Skeletal muscle tissue (tissue), 4 donors: Measurements from ENCODE around the gene SELENON. TPM values are rescaled to one million over a fixed set of nuclear protein-coding genes. Genes with fewer than 3 reads are reported as not detected.

Experiments
- H3K27ac ChIP-seq: one replicate; pipeline ENCODE4 v1.7.0; 2013; ENCODE audit warnings: mild to moderate bottlenecking, low read depth, low read length, inconsistent platforms
- H3K27me3 ChIP-seq, 3 donors: one replicate each; pipeline ENCODE4 v1.7.0; 2013; ENCODE audit warnings: low read length in 3 of 3; ENCODE audit not compliant: control insufficient read depth in 3 of 3, insufficient read depth in 3 of 3
- H3K36me3 ChIP-seq, 3 donors: one replicate each; pipeline ENCODE4 v1.7.0; 2013; ENCODE audit warnings: low read length in 3 of 3; ENCODE audit not compliant: control insufficient read depth in 3 of 3, insufficient read depth in 3 of 3
- H3K4me1 ChIP-seq, 3 donors: one replicate each; pipeline ENCODE4 v1.7.0; 2013; ENCODE audit warnings: low read length in 3 of 3, mild to moderate bottlenecking in 3 of 3; ENCODE audit not compliant: control insufficient read depth in 3 of 3, insufficient read depth in 3 of 3
- H3K4me3 ChIP-seq, 3 donors: one replicate each; pipeline ENCODE4 v1.7.0; 2013; ENCODE audit warnings: low read length in 3 of 3
- H3K9ac ChIP-seq, 3 donors: one replicate each; pipeline ENCODE4 v1.7.0; 2013; ENCODE audit warnings: low read length in 3 of 3, mild to moderate bottlenecking in 3 of 3, moderate library complexity in 2 of 3, low read depth in 1 of 3
- H3K9me3 ChIP-seq, 3 donors: one replicate each; pipeline ENCODE4 v1.7.0; 2013; ENCODE audit warnings: low read length in 3 of 3; ENCODE audit not compliant: control insufficient read depth in 3 of 3
- total RNA-seq: library from RNA; depleted of rRNA; stranded (reverse); fragments of >200 nt; gene quantifications from one replicate; pipeline ENCODE4 v1.2.3, GENCODE V29; 2014
- donor health status: Osteomylitis.

Gene SELENON
- total RNA-seq, 1 donor from 2014 or later, result 9.9 TPM

DNA sequence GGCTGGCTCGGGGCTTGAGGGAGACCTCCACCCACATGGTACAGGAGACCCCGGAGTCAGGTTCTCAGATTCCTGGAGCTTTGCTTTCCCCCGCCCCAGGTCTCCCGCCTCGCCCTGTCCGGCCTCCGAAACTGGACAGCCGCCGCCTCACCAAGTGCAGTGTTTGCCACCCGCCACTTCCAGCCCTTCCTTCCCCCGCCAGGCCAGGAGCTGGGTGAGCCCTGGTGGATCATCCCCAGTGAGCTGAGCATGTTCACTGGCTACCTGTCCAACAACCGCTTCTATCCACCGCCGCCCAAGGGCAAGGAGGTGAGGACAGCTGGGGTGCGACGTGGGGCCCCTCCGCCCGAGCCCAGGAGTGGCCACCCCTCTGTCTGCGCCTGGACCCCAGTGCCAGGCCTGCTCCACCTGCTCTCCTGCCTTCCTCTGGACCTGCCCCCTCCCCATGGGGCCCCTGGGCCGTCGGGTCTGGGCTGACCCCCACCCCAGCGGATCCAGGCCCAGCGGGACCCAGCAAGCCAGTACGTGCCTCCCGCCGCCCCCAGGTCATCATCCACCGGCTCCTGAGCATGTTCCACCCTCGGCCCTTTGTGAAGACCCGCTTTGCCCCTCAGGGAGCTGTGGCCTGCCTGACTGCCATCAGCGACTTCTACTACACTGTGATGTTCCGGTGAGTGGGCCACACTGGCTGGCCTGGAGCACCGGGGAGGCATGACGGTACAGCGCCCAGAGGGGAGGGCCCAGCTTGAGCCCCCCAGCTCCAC is 8.7 kb downstream of the SELENON start:
- peaks cover 44 to 52% (median 47%) of the 10 kb centered on the region in 3 donors for H3K4me1 ChIP-seq
- no peak overlapping the region for H3K27ac ChIP-seq
- peaks cover 46 to 57% (median 51%) of the 10 kb centered on the region in 3 donors for H3K36me3 ChIP-seq
- no peaks in the 10 kb centered on the region for H3K27me3 ChIP-seq
- no peak overlapping the region for H3K9ac ChIP-seq
- H3K9me3 ChIP-seq, result no peaks in the 10 kb centered on the region
- no peak overlapping the region for H3K4me3 ChIP-seq

DNA sequence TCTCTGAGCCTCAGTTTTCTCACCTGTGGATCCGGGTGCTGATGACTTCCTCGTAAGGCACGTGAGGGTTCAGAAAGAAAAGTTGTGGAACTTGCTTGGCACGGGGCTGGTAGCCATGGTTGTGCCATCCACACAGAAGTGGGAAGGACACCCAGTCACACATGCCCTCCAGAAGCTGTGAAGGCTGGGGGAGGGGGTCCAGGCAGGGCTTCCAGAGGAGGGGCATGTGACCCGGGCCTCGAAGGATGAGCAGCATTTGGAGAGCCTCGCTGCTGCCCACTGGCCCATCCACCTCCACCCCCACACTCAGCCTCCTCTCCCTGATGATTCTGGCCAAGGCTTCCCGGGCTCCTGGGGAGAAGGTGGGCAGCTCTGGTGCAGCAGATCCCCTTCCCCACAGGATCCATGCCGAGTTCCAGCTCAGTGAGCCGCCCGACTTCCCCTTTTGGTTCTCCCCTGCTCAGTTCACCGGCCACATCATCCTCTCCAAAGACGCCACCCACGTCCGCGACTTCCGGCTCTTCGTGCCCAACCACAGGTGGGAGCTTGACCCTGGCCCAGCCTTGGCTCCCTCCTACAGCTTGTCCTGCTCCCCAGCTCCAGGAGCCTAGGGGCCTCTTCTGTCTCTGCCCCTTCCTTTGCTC is 9.4 kb downstream of the SELENON start:
- H3K9ac ChIP-seq, result no peak overlapping the region
- H3K4me1 ChIP-seq, result peaks cover 40 to 46% (median 41%) of the 10 kb centered on the region in 3 donors
- peaks cover 54 to 64% (median 57%) of the 10 kb centered on the region in 3 donors for H3K36me3 ChIP-seq
- no peaks in the 10 kb centered on the region for H3K27me3 ChIP-seq
- no peak overlapping the region for H3K4me3 ChIP-seq
- no peak overlapping the region for H3K27ac ChIP-seq
- H3K9me3 ChIP-seq, result no peaks in the 10 kb centered on the region

DNA sequence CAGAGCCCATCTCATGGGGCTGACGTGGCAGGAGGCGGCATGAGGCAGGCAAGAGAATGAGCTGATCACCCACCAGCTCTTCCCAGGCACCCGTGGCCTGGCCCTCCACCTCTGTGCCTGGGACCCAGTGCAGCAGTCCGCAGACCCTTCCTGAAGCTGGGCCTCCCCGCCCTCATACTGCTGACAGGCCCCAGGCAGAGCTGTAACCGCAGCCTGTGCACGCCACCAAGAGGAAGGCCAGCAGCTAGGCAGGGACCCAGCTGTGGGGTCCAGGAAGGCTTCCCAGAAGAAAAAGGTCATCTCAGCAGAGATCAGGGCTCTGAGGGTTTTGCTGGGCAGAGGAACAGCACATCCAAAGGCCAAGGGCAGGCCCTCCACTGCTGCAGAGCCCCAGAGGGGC is 9.9 kb downstream of the SELENON start:
- Histone ChIP-seq H3K9ac (no peak overlapping the region), H3K27ac (no peak overlapping the region), H3K9me3 (no peaks in the 10 kb centered on the region), H3K4me3 (no peak overlapping the region), H3K27me3 (no peaks in the 10 kb centered on the region), H3K36me3 (peaks cover 58 to 67% (median 61%) of the 10 kb centered on the region in 3 donors), H3K4me1 (peaks cover 37 to 43% (median 37%) of the 10 kb centered on the region in 3 donors)

DNA sequence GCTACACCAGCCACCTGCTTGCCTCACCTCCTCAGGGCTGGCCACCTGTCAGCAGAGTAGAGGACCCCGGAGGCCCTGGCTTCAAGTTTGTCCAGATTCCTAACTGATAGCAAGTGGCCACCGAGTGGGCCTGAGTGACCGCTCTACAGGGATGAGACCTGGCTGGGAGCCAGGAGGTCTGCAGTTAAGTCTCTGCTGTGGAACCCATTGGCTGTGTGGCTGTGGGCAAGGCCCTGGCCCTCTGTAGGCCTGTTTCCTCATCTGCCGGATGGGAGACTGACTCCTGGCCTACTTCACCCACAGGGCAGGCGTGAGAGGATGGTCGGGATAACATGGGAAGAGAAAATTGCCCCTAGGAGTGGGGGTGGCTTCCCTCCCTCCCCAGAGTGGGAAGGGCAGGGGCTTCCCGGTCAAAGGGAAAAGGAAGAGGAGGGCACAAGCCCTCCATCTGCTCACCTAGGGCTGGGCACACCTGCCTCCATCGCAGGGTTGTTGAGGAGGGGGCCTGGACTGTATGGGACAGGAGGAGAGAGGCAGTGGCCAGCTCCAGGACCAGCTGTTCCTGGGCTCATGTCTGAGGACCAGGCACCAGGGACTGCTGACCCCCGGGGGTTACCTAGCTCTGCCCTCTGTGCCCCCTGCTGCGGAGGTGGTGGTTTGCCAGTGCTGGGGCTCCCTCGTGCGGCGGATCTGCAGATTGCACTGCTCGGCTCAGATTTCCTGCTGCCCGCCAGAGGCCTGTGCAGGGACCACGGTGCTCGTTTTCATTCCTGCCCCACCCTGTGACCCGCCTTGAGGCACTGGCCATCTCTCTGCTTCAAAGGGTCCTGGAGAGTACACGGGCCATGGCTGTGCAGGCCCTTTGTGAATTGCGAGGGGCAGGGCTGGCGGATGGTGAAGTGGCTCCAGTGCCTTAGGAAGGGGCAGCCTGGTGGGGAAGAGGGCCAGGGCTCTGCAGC is 10.6 kb downstream of the SELENON start:
- peak overlapping the region in 1 of 3 donors; percentile 68 for H3K9ac ChIP-seq
- no peaks in the 10 kb centered on the region for H3K9me3 ChIP-seq
- H3K4me3 ChIP-seq, result no peak overlapping the region
- H3K36me3 ChIP-seq, result peaks cover 56 to 71% (median 63%) of the 10 kb centered on the region in 3 donors
- peaks cover 30 to 36% (median 30%) of the 10 kb centered on the region in 3 donors for H3K4me1 ChIP-seq
- H3K27ac ChIP-seq, result no peak overlapping the region
- no peaks in the 10 kb centered on the region for H3K27me3 ChIP-seq

DNA sequence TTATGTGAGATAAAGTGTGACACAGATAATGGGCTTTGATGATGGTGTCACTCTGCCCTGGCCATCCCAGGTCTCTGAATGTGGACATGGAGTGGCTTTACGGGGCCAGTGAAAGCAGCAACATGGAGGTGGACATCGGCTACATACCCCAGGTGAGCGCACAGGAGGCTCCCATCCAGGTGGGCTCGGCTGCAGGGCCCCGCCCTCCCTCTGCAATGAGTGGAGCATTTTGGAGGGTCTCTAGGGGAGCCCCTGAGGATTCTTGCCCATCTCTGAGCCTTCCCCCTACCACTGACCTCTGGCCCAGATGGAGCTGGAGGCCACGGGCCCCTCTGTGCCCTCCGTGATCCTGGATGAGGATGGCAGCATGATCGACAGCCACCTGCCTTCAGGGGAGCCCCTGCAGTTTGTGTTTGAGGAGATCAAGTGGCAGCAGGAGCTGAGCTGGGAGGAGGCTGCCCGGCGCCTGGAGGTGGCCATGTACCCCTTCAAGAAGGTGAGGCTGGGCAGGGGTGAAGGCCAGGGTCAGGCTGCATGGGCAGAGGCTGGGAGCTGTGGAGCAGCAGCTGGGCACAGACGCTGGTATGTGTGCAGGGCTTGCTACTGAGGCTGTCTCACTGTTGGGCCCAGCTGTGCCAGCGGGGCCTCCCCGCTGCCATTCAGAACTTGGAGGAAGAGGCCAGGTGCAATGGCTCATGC is 11.5 kb downstream of the SELENON start:
- Histone ChIP-seq H3K27ac (no peak overlapping the region), H3K4me3 (no peak overlapping the region), H3K36me3 (peaks cover 64 to 80% (median 66%) of the 10 kb centered on the region in 3 donors), H3K9me3 (no peaks in the 10 kb centered on the region), H3K9ac (no peak overlapping the region), H3K4me1 (peaks cover 21 to 26% (median 21%) of the 10 kb centered on the region in 3 donors), H3K27me3 (no peaks in the 10 kb centered on the region)

DNA sequence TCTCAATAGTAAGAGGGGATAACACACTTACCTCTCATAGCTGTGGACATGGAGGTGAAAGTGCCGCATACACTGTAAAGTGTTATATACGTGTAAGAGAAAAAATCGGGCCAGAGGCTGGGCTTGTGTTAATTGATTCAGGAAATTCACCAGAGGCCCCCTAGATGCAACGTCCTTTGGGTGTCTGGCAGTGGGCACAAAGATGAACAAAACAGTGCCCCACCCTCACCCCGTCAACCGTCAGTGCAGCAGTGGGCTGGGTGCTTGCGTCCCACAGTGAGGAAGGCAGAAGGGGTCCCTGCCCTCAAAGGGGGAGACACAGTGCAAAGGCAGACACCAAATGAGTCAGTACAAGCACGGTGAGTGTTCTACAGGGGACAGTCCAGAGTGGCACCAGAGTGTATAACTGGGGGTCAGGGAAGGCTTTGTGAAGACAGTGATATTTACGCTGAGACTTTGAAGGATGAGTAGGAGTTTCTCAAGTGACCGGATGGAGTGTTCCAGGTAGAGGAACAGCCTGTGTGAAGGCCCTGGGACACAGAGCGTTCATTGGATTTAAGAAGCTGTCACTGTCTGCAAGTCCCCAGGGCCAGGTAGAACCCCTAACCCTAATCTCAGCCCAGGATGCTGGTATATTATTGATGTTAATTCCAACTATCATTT is 13.2 kb downstream of the SELENON start:
- no peak overlapping the region for H3K9ac ChIP-seq
- H3K36me3 ChIP-seq, result peaks cover 56 to 69% (median 64%) of the 10 kb centered on the region in 3 donors
- no peak overlapping the region for H3K27ac ChIP-seq
- peaks cover 11 to 20% (median 17%) of the 10 kb centered on the region in 3 donors for H3K4me1 ChIP-seq
- no peaks in the 10 kb centered on the region for H3K27me3 ChIP-seq
- no peaks in the 10 kb centered on the region for H3K9me3 ChIP-seq
- H3K4me3 ChIP-seq, result no peak overlapping the region

DNA sequence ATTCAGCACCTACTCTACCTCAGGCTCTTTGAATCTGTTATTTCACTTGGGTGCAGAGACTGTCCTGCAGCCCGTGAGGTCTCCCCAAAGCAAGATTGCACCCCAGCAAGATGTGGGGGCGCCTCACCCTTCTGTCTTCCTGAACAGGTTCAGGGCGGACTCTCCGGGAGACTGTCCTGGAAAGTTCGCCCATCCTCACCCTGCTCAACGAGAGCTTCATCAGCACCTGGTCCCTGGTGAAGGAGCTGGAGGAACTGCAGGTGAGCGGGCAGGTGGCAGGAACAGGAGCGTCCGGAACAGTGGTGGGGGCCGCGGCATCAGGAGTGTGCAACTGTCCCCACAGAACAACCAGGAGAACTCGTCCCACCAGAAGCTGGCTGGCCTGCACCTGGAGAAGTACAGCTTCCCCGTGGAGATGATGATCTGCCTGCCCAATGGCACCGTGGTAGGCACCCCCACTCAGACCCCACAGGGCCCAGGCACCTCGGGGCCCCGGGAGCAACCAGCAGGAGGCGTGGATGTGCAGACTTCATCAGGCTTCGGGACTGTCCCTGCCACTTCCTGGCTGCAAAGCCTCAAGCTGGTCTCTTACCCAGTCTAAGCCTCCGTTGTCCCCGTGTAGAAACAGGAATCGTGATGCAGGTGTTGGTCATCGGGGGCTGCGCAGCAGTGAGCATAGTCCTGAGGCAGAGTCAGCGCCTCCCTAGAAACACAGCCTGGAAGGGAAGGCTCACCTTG is 13.9 kb downstream of the SELENON start:
- no peaks in the 10 kb centered on the region for H3K27me3 ChIP-seq
- no peaks in the 10 kb centered on the region for H3K9me3 ChIP-seq
- peaks cover 50 to 64% (median 60%) of the 10 kb centered on the region in 3 donors for H3K36me3 ChIP-seq
- H3K9ac ChIP-seq, result peak overlapping the region in 1 of 3 donors; percentile 40
- H3K4me1 ChIP-seq, result peaks cover 18 to 27% (median 24%) of the 10 kb centered on the region in 3 donors
- no peak overlapping the region for H3K27ac ChIP-seq
- H3K4me3 ChIP-seq, result no peak overlapping the region

DNA sequence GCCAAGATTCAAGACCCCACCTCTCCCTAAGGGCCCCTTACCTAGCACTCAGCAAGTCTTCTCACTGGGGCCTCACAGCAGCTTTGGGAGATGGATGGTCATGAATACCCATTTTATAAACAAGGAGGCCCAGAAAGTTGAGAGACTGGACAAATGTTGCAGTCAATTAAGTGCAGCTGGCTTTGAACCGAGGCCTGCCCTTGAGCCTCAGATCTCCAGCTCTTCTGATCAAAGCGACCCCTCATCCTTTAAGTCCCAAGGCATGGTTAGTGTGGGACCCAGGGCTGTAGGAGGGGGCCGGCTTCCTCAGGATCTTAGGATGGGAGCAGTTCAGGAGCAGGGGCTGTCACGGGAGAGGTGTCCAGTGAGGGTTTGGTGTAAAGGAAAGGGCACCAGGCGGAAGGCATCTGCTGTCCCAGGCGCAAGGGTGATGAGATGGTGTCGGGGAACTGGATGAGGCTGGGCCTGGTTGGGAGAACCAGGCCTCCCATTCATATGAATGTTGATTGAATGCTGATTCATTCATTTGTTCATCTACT is 14.6 kb downstream of the SELENON start:
- H3K27ac ChIP-seq, result no peak overlapping the region
- peaks cover 21 to 34% (median 28%) of the 10 kb centered on the region in 3 donors for H3K4me1 ChIP-seq
- H3K9ac ChIP-seq, result no peak overlapping the region
- H3K36me3 ChIP-seq, result peaks cover 43 to 58% (median 52%) of the 10 kb centered on the region in 3 donors
- H3K9me3 ChIP-seq, result no peaks in the 10 kb centered on the region
- H3K4me3 ChIP-seq, result no peak overlapping the region
- no peaks in the 10 kb centered on the region for H3K27me3 ChIP-seq
